HCT116 (cell line): ENCODE results near the gene NACC2.
A peak's percentile ranks its signal among the peaks of the same experiment; 100 is the strongest.

Experiments
- CBX3 ChIP-seq: IDR thresholded peaks from 2 replicates; pipeline ENCODE4 v1.6.1; 2012; ENCODE audit warnings: low read depth
- CEBPB ChIP-seq: IDR thresholded peaks from 2 replicates; pipeline ENCODE4 v1.6.1; 2012; ENCODE audit warnings: low read depth
- EGR1 ChIP-seq: IDR thresholded peaks from 2 replicates; pipeline ENCODE4 v1.6.1; 2012; ENCODE audit warnings: low read depth
- FOSL1 ChIP-seq: IDR thresholded peaks from 2 replicates; pipeline ENCODE4 v1.6.1; 2012; ENCODE audit warnings: low read depth
- POLR2A ChIP-seq: IDR thresholded peaks from 2 replicates; pipeline ENCODE4 v1.7.0; 2011; ENCODE audit warnings: borderline replicate concordance; ENCODE audit not compliant: insufficient read depth, insufficient read length; ENCODE audit errors: extremely low read depth
- RAD21 ChIP-seq: IDR thresholded peaks from 2 replicates; pipeline ENCODE4 v1.6.1; 2012; ENCODE audit warnings: low read depth, mild to moderate bottlenecking
- SP1 ChIP-seq: IDR thresholded peaks from 2 replicates; pipeline ENCODE4 v1.6.1; 2012; ENCODE audit warnings: low read depth
- YY1 ChIP-seq: IDR thresholded peaks from 2 replicates; pipeline ENCODE4 v1.6.1; 2011; ENCODE audit warnings: low read length, low read depth, moderate library complexity, mild to moderate bottlenecking; ENCODE audit not compliant: insufficient replicate concordance; ENCODE audit errors: extremely low read depth
- TF ChIP-seq, protein P1 (sequence below), 3 experiments: fragments of 200-600 bp in 1 of 3; sonication (generic) in 1 of 3; IDR thresholded peaks in 2 of 3; conservative IDR thresholded peaks in 1 of 3; 2 replicates each; pipeline ENCODE4 v1.5.1; 2012 to 2017; ENCODE audit warnings: low read depth in 2 of 3, low read length in 2 of 3, antibody characterized with exemption in 1 of 3, borderline replicate concordance in 1 of 3, control low read depth in 1 of 3, mild to moderate bottlenecking in 1 of 3, mixed read lengths in 1 of 3, mixed run types in 1 of 3, moderate library complexity in 1 of 3; ENCODE audit not compliant: insufficient read depth in 1 of 3

DNA sequence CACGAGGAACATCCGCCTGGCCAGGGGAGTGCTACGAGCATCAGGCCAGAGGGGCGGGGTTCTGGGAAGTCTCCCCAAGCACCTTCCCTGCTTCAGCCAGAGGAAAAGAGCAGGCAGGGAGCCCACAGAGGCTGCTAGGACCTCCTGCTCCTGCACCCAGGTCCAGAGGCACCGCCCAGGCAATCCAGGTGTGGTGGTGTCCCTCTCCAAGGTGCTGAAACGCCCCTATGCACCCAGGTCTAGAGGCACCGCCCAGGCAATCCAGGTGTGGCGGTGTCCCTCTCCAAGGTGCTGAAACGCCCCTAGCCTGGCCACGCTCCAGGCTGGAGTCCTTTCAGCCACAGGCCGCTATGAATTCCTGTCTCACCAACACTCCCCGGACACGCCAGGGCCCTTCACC, 123.2 kb downstream of the NACC2 start:
- TF ChIP-seq SP1 (no peak), POLR2A (no peak), CEBPB (no peak), EGR1 (no peak), FOSL1 (no peak), YY1 (peak; percentile 58), RAD21 (no peak), CBX3 (peak; percentile 96)
- TF ChIP-seq, protein P1, sequence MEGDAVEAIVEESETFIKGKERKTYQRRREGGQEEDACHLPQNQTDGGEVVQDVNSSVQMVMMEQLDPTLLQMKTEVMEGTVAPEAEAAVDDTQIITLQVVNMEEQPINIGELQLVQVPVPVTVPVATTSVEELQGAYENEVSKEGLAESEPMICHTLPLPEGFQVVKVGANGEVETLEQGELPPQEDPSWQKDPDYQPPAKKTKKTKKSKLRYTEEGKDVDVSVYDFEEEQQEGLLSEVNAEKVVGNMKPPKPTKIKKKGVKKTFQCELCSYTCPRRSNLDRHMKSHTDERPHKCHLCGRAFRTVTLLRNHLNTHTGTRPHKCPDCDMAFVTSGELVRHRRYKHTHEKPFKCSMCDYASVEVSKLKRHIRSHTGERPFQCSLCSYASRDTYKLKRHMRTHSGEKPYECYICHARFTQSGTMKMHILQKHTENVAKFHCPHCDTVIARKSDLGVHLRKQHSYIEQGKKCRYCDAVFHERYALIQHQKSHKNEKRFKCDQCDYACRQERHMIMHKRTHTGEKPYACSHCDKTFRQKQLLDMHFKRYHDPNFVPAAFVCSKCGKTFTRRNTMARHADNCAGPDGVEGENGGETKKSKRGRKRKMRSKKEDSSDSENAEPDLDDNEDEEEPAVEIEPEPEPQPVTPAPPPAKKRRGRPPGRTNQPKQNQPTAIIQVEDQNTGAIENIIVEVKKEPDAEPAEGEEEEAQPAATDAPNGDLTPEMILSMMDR (IDR thresholded peaks at IDR 0.05 in 2 of 3, conservative IDR thresholded peaks at IDR 0.05 in 1 of 3; ENCODE audit: borderline replicate concordance in 1 of 3, insufficient read depth in 1 of 3, low read depth in 2 of 3, low read length in 2 of 3): no peak
